HG03432 (cell line): ENCODE results near the gene CYP39A1.

Experiments used
- ATAC-seq: cut with Tn5 transposase; IDR thresholded peaks from one replicate; pipeline ENCODE4 v1.9.1; 2021; ENCODE audit warnings: mild to moderate bottlenecking, moderate library complexity; ENCODE audit not compliant: unreplicated experiment

The CYP39A1 gene

DNA sequence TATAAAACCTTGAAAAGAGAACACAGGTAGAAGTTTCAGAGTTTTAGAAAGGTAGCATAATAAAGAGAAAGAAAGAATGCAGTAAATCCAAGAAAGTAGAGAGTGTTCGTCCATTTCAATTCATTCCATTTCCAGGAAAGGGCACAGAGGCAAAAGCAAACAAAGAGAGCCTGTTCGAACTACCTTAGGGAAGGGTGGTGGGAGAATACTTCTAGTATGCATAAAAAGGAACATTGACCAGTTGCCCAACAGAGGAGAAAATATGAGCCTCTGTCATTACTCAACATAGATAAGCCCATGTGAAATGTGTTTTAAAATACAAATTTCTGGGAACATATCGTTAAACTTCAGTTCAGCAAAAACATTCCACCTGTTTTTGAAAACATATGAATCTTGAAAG lies 60.6 kb downstream of the CYP39A1 start:
- no peak for ATAC-seq

DNA sequence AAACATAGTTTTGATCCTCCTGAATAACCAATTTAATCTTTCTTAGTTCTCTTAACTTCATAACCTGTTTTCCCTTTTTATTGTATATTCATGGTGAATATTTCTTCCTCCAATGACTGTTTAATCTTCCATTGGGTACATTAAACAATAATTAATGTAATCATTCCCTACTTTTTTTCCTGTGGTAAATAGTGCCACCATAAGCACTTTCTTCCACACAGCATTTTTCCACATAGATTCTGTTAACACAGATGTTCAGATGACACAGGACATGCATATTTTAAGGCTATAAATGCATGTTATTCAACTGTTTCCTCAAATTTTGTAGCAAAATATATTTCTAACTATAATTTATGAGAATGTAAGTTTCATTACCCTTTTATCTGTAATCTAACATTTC lies 61.9 kb downstream of the CYP39A1 start:
- ATAC-seq, result no peak

DNA sequence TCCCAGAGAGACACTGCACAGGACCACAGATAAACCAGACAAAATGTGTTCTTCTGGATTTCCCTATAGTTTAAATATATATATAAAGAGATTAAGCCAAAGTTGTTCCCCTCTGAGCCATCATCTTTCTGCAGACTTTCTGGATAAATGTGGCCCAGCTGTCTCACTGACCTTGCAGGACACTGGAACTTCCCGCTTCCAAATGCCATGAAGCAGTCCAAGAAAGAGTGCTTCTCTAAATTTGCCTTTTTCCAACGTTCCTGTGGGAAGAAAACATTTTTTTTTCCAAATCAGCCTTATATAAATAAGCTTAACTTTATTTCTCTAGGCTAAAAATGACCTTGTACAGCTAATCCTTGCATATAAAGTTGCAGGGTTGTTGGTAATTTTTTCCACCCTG lies 65.7 kb downstream of the CYP39A1 start:
- ATAC-seq, result no peak

- ATAC-seq, result no peak
Measured at GRCh38 chr6:46584586-46584985, 68.0 kb downstream of the CYP39A1 start.

DNA sequence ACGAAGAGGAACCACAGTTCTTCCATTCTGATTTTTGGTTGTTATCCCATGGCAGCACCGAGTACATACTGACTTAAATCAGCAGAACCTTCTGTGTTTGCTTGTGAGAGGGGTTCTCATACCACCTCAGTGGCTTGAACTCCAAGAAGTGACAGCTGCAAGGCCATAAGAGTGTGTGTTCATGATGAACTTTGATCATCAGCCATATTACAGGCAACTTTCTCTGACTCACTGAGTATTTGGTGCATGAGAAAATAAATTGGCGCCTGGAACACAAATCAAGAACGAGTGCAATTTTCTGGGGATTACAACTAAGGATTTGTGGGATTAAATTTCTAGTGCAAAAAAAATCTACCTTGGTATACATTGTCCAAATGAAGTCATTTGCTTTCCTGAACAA lies 68.9 kb downstream of the CYP39A1 start:
- no peak for ATAC-seq

GRCh38 chr6:46583081-46583480 lies 69.5 kb downstream of the CYP39A1 start:
- no peak for ATAC-seq

GRCh38 chr6:46581459-46582177 lies 71.0 kb downstream of the CYP39A1 start:
- no peak for ATAC-seq

DNA sequence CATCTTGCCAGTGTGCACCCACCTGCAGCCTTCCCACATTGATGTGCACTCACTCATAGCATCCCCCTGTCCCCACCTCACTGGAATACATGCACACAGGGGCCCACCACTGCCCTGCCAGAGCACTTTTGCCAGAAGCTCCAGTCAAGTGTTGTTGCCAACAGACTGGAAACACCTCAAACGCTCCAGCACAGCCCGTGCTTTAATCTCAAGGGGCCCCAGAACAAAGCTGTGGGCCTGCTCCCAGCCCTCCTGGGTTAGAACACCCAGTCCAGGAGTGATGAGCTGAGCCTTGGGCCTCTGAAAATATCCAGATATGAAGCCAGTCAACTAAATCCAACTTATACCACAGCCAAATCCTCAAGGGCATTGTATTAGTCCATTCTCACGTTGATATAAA lies 77.1 kb downstream of the CYP39A1 start:
- ATAC-seq, result no peak

DNA sequence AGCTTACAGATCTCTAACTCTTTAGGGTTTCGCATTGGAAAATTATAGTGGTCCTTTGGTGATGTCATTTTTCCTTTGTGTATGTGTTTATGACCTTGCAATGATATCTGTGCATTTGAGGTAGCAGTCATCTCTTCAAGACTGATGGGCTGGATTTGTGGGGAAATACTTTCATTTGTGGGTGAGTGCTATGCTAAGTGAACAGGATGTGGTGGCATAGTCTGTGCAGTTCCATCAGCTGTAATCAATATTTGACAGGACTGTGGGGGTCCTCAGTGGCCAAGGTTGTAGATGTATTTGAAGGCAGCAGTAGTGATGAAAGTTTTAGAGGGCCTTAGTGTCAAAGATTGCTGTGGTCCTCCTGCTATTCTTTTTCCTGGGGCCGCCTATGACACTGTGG lies 79.5 kb downstream of the CYP39A1 start:
- no peak for ATAC-seq

DNA sequence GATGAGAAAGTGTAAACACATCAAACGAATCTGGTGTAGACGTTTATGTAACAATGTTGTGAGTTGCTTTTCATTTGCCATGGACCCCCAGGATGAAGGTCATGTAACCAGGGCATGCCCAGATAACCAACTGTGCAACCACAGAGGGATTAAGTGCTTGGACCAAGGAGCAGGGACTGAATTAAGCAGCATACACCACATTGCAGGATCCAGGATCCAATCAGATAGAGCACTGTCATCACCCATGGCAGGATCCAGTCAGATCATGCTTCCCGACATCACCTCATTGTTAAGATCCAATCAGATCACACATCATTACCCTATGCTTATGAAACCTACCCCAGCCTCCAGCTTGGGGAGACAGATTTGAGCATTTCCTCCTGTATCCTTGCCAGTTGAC lies 87.1 kb downstream of the CYP39A1 start:
- no peak for ATAC-seq

DNA sequence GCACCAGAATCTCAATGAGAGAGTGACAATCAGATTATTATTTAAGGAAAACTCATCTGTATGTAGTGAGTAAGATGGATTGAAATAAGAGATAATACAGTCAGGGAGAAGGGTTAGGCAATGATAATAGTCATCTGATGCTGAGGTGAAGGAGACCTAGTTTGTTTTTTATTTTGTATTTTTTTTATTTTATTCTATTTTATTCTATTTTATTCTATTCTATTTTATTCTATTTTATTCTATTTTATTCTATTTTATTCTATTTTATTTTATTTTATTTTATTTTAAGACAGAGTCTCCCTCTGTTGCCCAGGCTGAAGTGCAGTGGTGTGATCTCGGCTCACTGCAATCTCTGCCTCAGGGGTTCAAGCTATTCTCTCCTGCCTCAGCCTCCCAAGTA lies 88.7 kb downstream of the CYP39A1 start:
- no peak for ATAC-seq

GRCh38 chr6:46556053-46556452 lies 96.6 kb downstream of the CYP39A1 start:
- ATAC-seq, result no peak

- ATAC-seq, result no peak
Measured at GRCh38 chr6:46555129-46555528, 97.5 kb downstream of the CYP39A1 start.

DNA sequence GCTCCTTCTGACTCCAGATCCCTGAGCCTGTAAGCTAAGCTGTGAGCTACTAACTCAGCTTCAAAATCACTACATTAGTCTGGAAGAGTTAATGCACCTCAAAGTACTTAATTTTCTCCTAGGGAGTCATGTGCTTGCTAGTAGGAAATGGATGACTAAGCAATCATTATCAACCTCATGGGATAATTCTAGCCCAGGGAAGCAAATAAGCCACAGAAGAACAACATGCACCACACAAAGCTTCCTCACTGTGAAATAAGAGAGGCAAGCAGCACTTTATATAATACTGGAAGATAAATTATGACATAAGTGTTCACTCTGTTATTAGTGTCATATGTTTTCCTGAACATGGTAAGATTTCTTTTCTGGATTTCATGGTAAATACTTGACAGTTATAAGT lies 103.5 kb downstream of the CYP39A1 start:
- ATAC-seq, result no peak

DNA sequence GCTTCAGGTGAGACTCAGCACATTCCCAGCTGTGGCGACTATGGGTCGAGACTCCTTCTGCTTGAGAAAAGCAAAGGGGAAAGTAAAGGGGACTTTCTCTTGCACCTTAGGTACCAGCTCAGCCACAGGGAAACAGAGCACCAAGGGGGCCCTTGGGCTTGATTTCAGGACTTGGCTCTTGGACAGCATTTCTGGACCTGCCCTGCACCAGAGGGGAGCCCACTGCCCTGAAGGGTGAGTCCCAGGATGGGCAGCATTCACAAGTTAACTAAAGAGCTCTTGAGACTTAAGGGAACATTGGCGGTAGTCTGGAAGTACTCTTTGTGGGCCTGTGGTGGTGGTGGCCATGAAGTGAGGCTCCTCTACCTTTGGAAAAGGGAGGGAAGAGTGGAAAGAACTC lies 111.1 kb downstream of the CYP39A1 start:
- no peak for ATAC-seq

DNA sequence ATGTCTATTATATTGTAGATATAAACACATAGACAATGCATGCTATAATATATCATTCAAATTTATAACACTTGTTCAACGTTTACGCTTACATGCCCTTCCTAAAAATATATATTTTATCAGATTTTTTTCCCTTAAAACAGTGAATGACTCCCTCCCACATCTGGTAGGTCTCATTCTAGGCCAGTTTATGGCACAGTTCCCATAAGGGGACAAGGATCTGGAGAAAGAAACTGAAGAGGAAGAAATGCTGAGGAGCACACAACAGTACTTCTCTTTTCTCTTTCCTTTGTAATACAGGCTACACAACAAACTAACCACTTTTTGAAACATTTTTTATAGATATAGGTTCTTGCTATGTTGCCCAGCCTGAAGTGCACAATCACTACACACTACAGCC lies 112.8 kb downstream of the CYP39A1 start:
- no peak for ATAC-seq

DNA sequence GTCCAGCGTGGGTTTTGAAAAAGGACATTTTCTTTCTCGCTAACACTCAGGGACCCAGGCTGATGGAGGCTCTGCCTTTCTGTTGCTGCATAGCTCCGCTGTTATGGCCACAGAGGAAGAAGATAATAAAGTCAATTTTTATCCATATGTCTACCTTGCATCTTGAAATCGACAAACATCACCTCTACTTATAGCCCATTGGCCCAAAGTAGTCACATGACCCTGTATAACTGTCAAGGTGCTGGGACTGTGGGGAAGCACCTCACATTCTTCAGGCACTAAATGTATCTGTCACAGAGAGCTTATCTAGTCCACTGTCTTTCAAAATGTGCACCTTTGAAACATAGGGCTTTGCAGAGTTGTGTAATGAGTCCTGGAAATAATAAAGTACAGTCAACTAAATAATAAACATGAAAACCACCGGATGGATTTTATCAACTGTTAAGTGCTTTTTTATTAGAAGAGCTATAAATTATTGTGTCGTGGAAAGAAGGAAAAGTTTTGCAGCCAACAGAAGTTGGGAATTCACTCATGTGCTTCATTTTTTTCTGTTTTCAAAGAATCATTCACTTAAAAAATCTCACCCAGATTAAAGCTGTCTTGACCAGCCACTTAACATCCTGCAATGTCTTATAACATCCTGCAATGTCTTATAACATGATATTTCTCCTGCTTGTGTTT lies 113.7 kb downstream of the CYP39A1 start:
- no peak for ATAC-seq

GRCh38 chr6:46530896-46531295 lies 121.7 kb downstream of the CYP39A1 start:
- no peak for ATAC-seq

DNA sequence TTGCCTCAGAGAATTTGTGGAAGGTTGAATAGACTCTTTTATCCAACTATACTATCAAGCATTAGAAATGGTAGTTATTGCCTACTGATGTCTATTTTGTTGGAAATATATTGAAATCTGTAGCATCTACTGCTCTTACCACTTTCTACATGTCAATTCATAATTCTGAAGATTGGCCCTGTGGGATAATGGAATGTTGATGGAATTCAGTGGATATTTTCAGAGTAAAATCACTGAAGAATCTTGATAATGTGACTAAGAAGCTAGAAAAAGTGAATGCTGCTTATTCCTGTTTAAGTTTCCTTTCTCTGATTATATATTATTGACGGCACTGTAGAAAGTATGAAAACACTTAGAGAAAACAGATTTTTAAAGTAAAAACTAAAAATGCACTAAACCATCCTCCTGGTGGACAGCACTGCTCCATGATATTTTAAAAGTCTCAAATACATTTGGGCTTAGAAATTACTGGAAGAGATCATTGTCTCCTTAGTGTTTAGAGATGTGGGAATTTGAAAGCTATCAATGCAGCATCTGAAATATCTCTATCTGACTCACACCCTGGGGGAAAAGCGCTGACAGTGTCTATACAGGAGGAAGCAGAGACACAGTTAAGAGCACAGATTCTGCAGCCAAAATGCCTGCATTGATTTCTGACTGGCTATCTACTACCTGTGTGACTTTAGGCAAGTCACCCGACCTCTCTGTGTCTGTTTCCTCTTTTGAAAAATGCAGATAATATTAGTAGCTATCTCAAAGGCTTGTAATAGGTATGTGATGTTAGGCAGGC lies 123.5 kb downstream of the CYP39A1 start:
- no peak for ATAC-seq

DNA sequence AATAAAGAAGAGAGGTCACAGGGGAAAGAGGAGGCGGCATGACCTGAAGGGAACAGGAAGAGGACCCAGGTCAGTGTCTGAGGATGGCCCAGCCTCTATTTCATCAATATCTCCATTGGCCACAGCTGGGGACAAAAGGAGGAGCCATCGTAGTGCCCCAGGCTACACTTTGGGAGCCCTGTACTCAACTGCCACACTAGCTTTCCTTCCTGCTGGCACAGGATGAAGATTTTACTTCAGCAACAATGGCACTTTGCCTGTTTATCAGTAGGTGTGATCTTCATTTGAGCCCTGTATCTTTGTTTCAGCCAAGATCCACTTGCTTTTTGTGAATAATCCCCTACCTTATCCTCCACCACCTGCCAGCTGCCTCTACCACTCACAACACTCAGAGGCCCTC lies 126.0 kb downstream of the CYP39A1 start:
- ATAC-seq, result no peak

GRCh38 chr6:46525583-46525982 lies 127.0 kb downstream of the CYP39A1 start:
- no peak for ATAC-seq

DNA sequence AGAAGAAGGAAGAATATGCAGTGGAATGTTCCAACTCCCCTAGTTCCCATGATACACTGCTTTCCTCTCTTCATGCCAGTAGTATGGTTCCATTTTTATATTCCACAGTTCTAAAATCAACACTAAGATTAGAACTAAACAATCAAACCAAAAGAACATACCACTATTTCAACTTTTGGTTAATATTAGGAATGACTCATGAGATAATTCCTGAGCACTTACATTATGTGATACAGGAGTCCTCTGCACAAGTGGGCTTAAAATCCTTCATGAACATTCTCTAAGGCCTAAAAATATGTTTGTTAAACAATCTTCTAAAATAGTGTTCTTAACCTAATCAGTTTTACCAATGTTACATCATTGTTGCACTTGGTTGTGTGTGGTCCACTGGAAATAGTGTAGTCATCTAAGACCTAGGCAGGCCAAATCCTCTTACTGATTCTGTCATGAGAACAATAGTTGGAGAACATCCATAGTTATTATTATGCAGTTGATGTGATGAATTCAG lies 131.1 kb downstream of the CYP39A1 start:
- ATAC-seq, result no peak
